H4 (cell line): ENCODE measurements around the gene EEF1AKMT4. TPM values are rescaled to one million over a fixed set of nuclear protein-coding genes. Genes with fewer than 3 reads are reported as not detected.

Experiments used
- DNase-seq: peaks from one replicate; pipeline ENCODE4 v3.0.0-alpha.2; 2015; ENCODE audit warnings: low spot score
- total RNA-seq: library from RNA; depleted of rRNA; stranded (reverse); fragments of >200 nt; shearing (Covaris generic); gene quantifications from 2 replicates; pipeline ENCODE4 v1.2.3, GENCODE V29; 2014

Gene EEF1AKMT4
- total RNA-seq, 1 experiment from 2014 or later, result 19.5 TPM

- DNase-seq, result peak; percentile 9
Observed at GRCh38 chr3:184235381-184236032, 14.0 kb upstream of the EEF1AKMT4 start.

- DNase-seq, result no peak
Observed at GRCh38 chr3:184236033-184236410, 13.4 kb upstream of the EEF1AKMT4 start.

GRCh38 chr3:184236636-184237035, 12.8 kb upstream of the EEF1AKMT4 start:
- no peak for DNase-seq

- no peak for DNase-seq
Observed at GRCh38 chr3:184237211-184237610, 12.3 kb upstream of the EEF1AKMT4 start.

- DNase-seq, result no peak
Observed at GRCh38 chr3:184237807-184238206, 11.7 kb upstream of the EEF1AKMT4 start.

- DNase-seq, result no peak
Observed at GRCh38 chr3:184238246-184238818, 11.1 kb upstream of the EEF1AKMT4 start.

GRCh38 chr3:184239221-184239620, 10.3 kb upstream of the EEF1AKMT4 start:
- no peak for DNase-seq

- DNase-seq, result no peak
Observed at GRCh38 chr3:184239708-184240107, 9.8 kb upstream of the EEF1AKMT4 start.

- no peak for DNase-seq
Observed at GRCh38 chr3:184240384-184241140, 8.9 kb upstream of the EEF1AKMT4 start.

- DNase-seq, result no peak
Observed at GRCh38 chr3:184241141-184241446, 8.4 kb upstream of the EEF1AKMT4 start.

GRCh38 chr3:184241447-184242296, 7.8 kb upstream of the EEF1AKMT4 start:
- DNase-seq, result no peak

GRCh38 chr3:184242297-184242685, 7.2 kb upstream of the EEF1AKMT4 start:
- no peak for DNase-seq

GRCh38 chr3:184248454-184249411, 739 bp upstream of the EEF1AKMT4 start, which contains the start of gene ALG3:
Gene ALG3 (minus strand): TSS chr3:184248962. CDS start chr3:184248940, 22 bp downstream.
- peak; percentile 81 for DNase-seq

GRCh38 chr3:184250167-184250828, 826 bp downstream of the EEF1AKMT4 start:
- peak; percentile 92 for DNase-seq

- no peak for DNase-seq
Observed at GRCh38 chr3:184255291-184256039, 6.0 kb downstream of the EEF1AKMT4 start.

- no peak for DNase-seq
Observed at GRCh38 chr3:184257083-184257915, 7.8 kb downstream of the EEF1AKMT4 start.

GRCh38 chr3:184258926-184259325, 9.5 kb downstream of the EEF1AKMT4 start:
- no peak for DNase-seq

GRCh38 chr3:184259396-184259877, 10.0 kb downstream of the EEF1AKMT4 start:
- DNase-seq, result no peak
